NCI-H345 (cell line): ENCODE results near the gene AGBL4.

Source experiments
- DNase-seq: peaks from one replicate; lab custom pipeline; 2025; lab: John Stamatoyannopoulos, UW

Gene AGBL4

DNA sequence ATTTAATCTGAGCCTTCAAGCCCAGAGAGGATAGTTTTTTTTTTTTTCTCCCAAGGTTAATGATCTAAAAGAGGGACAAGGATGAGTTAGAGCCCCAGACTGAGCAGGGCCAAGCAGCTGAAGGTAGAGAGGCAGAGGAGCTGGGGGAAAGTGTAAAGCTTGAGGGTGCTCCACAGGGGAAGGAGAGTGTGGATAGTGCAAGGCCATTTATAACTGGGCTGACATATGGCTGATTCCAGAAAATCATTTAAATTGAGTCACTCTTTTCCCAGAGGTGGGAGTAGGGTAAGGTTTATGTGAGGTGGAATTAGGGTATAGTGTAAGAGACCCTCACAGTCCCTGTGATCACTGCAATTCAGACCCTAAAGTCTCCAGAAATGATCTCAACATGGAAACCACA is 1302.8 kb downstream of the AGBL4 start:
- no peak for DNase-seq

DNA sequence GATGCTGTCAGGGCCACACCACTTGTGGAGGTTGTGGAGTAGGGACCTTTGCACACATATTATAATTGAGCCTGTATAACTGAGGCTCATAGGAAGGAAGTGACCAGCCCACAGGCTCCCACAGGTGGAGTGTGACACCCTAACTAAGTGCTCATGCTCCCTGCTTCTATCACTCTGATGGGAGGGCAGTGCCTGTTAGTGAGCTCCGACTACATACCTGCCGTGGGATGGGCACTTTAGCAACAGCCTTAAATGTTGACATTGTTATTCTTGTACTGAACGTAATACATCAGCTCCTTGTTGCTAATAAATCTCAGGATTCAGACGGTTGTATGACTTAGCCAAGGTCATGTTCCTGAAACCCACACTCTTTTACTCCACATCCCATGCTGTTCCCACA is 1305.0 kb downstream of the AGBL4 start:
- no peak for DNase-seq

DNA sequence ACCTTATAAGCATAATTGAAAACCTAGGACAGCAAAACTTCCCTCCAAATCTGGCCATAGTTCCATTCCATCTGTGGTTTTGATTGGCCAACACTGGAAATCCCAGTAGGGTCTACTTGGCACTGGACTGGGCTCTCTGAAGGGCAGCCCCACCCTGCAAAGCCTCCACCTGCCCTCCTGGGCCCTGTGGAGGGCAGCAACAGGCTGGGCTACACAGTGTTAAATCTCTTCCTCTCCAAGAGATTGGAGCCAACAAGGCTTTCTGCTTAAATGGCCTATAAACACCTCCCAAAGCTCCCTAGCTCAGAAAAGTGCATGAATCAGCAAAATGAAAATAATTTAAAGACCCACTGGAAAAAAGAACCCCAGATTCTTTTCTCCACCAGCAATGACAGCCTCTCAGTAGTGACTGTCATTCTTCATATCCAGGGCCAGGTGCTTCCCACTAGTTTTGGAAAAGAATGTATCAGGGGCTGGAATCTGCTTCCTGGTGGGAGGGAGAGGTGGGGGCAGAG is 1305.6 kb downstream of the AGBL4 start:
- no peak for DNase-seq

DNA sequence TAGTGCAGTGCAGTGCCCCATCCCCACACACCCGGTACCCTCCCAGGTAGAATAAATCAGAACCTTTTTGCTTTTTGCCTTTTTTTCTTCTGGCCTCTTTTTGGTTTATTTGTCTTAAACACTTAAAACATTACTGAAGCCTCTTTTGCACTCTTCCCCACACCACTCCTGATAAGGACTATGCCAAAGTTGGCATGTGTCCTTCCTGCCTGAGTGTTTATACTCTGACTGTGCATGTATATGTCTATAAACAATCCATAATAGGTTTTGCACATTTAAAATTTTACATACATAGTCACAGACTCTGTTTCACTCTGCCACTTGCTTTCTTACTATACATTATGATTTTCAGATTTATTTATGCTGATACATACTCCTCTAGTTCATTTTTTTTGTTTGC is 1306.7 kb downstream of the AGBL4 start:
- DNase-seq, result no peak

DNA sequence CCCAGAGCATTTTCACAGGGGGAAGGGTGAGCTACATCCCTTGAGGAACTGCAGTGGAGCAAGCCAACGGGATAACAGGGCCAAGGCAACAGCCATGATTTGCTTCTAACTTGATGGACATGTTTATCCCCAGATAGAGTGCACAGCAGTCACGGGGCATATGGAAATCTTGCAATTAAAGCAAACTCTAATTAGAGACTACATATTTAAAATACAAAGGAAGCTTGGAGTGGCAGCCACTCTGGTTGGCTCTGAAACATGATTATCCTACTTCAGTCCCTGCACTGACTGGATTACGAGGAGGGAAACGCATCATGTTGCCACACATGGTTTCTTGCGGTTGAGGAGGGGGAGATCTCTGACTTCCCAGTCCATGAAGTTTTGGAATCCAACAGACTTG is 1307.8 kb downstream of the AGBL4 start:
- DNase-seq, result no peak

DNA sequence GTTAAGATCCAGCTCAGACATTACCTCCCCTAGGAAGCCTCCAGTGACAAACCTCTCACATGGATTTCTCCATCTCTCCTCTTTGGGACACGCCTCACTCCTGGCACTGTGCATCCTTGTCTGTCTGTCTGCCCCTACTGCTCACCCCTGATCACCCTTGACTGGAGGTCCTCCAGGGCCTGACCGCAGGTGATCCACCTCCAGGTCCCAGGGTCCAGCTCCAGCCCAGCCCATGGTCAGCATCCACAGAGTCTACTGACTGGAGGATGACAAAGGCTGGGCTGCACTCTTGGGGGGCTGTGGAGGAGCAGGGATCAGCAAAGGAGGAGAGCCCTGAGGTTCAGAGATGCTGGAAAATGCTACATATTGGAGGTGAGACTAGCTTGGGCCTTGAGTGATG is 1312.8 kb downstream of the AGBL4 start:
- no peak for DNase-seq

DNA sequence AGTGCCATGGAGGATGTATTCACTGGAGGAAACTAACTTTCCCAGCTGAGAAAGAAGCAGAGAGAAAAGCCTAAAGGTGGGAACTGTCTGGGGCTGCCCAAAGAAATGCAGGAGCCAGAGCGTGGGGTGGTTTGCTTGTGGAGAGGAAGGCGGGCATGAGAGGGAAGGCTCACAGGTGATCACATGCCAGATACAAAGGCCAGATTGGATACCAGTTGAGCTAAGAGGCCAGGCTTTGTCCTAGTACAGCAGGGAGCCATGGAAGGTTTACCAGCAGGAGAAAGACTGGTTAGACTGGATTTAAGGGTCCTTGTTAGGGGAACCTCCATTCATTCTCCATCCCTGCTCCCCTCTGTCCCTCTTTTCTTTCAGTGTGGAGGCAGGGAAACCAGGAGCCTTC is 1313.4 kb downstream of the AGBL4 start:
- DNase-seq, result peak; percentile 60

DNA sequence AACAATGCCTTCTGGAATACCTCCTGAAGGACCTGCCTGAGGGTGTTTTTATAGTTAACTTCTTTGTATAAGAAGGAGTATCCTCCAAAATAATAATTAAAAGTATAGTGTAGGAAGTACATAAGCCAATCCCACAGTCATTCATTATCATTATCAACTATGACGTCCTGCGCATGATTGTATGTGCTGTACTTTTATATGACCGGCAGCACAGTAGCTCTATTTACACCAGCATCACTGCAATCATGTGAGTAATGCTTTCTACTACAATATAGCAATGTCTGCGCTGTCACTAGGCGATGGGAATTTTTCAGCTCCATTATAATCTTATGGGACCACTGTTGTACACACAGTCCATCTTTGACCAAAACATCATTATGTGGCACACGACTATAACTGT is 1319.0 kb downstream of the AGBL4 start:
- no peak for DNase-seq

DNA sequence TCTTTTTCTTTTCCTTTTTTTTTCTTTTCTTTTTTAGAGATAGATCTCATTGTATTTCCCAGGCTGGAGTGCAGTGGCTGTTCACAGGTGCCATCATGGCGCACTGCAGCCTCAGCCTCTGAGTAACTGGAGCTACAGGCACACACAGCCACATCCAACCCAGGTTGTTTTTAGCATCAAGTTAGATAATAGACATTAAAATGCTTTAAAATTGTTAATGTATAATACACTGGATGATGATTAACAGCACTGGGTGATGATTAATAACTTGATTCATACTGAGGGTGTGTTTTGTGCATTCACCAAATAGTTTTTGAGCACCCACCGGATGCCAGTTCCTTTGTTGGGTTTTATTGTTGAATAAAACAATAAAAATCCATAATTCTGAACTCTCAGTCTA is 1322.3 kb downstream of the AGBL4 start:
- DNase-seq, result no peak

DNA sequence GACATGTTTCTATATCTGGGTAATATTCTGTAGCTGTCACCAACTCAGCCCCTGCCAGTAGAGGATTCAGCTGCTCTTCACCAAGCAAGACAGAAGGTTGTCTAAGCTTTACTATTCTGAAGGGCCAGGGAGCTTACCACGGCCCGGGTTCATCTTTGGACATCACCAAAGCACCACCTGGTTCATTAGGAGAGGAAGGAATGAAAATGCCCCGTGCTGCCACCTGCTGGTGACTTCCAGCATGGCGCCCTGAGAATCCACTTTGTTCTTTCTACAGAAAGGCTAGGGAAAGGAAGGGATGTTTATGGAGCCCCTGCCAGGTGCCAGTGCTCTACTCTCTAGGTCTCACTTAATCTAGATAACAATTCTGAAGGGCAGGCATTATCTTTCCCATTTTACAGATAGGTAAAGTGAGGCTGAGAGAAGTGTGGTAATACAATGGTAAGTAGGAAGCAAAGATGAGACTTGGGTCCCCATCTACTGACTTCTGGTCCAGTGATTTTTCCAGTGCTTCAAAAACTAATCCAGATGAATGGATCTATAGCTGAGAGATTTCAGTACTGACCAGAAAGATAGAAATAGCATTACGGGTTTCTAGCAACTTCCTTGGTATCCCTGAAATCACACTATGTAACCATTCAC is 1326.6 kb downstream of the AGBL4 start:
- peak; percentile 52 for DNase-seq

DNA sequence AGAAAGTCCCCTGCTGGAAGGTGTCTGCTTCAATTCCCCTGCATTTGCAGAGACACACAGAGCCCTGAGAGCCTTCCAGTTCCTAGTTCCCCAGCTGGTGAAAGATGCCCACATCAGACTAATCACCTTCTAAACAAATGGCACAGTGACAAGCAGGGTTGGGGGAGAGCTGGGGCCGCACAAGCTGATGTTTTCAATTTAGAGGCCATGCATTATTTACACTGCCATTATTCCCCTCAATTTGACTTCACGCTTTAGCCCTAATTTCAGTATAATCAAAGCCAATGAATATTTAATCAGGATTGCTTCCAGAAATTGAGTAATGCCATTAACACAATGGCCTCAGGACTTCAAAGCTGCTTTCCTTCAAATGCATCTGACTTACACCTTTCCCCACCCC is 1328.6 kb downstream of the AGBL4 start:
- DNase-seq, result no peak

DNA sequence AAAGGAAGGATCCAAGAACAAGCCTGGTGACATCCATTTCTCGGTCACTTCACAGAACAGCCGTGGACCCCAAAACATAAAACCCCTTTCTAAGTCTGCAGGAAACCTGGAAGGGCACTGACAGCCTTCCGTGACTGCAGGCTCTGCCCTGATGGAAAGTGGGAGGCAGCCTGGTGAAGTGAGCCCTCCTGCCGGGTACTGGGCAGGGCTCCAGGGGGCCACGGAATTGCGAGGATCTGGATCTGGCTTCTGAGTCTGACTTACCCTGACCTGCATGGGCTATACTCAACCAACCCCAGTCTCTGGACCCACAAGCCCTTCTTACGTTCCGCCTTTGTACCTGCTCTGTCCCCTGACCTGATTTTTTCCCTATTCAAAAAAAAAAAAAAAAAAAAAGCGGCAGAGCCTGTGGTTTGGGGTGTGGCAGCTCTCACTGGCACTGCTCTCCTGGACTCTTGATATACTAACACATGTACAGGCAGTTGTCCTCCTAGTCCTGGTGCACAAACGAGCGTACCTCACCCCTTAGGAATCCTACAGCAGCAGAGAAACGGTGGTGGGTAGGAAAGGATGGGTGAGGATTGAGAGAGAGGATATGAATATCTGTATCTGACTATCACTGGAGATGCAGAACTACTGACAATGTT is 1330.0 kb downstream of the AGBL4 start:
- DNase-seq, result peak; percentile 54

DNA sequence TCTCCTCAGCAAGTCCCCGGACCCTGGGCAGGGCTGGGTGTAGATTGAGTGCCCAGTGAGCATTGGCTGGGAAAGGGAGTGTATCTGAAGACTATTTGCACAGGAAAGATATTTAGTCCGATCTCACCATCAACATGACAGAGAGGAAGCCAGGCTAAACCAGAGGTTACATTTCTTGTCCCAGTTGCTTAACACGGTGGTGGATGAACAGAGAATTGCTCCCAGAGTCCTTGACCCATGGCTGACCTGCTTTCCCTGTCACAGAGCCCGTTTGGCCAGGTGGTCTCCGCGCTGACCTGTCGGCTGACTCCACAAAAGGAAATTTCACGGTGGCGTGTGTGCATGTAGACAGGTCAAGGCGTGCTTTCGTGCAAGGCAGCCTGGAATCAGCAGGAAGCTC is 1330.6 kb downstream of the AGBL4 start:
- no peak for DNase-seq

DNA sequence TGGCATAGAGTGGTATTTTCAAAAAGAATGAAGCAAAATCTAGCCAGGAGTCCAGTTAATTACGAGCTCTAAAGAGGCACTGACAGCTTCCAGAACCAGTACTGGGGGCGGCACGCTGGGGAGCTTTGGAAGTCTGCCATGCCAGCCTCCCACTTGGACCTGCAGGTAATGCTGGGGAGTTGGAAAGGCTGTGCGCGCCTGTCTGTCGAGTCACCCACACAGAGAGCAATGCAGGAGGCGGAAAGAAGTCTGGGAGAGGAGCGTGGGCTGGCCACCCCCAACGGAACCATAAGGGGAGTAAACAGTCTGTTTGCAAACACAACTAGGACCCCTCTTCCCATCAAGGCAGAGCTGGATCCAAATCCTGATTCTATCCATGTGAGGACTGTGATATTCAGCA is 1331.5 kb downstream of the AGBL4 start:
- no peak for DNase-seq

DNA sequence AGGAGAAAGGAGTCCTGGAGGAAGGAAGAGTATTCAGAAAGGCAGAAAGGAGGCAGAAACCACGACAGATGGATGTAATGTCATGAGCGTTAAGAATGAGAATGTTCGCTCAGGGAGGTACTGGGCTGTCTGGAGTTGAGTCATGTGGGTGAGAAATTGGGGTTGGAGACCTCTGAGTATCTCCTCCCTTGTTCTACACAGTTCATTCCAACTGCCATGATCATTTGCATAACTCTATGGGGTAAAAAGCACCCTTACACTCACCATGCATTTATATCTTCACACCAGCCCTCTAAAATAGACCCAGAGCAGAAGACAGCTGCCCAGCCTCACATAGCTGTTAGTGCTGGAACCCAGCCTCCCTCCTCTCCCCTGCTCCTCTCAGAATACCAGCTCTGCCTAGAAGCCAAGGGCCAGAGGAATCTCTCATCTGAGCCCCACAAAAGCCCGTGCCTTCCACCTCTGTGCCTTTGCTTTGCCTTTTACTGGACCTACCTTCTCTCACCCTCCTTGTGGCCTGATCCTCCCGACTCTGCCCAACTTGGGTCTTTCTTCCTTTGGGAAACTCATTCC is 1332.2 kb downstream of the AGBL4 start:
- DNase-seq, result no peak

DNA sequence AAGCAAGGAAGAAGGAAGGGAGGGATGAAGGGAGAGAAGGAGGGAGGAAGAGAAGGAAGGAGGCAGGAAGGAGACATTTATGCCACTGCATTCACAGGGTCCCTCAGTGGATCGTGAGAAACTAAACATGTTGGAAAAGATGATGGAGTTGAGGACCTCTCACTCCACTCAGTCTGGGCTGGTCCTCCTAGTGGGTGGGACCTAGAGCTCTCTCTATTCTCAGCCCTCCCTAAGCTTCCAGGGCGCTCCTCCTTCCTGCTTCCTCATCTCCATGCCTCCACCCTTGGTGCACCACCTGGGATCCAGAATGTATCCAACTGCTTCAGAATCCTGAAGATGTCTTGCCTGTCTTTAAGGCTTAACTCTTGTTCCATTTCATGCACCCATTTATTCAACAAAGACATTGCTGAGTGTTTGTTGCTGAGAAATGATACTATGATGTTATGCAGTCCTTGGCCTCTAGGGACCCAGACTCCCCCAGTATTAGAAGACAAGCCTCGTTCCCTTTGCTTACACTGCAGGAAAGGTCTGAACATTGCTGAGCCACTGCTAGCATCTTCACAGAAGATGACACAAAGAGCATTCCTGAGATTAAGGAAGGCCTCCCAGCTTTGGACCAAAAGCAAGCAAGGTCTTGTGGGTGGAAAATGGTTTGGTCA is 1335.5 kb downstream of the AGBL4 start:
- no peak for DNase-seq

DNA sequence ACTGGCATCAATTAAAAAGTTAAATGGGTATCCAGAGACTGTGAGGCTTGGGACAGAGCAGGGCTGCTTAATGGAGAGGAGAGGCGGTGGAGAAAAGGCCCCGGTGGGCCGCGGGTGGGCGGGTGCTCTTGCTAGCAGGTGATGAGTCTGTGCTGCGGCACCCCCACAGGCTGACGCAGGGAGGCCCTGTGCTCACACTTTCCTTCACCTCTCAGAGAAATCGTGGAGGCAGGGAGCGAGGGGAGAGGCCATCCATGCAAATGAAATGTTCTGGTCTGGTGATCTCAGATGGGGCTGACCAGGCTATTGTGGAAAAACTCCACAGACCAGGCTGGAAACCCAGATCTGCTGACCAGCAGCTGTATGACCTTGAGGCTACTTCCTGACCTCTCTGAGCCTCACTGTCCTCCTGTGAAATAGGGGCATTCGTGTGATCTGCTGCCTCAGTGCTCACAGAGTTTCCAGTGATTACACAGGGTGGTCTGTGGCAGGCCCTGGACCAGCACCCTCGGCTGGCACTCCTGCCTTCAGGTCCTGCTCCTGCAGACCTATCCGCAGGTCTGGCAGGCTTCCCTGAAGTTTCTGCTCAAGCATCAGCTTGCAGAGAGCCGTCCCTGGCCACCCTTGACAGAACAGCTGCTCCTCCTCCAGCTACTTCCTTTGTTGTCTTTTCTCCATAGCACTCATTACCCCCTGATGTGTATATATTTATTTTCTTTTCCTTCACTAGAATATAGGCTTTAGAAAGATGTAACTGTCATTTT is 1336.3 kb downstream of the AGBL4 start:
- peak; percentile 16 for DNase-seq

DNA sequence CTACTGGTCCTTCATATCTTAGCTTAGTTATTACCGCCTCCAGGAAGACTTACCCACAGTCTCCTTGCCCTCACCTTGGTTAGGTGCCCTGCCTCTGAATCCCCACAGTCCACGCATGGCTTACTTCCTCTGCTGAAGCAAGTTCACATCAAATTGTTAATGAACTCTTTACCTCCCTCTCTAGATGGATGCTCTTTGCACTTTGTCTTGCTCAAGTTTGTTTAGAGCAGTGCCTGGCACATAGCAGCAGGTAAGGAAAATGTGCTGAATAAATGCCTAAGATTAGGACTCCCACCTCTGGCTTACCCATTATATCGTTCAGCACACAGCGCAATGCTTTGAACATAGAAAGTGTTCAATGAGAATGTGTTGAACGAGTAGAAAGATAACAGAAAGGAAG is 1337.6 kb downstream of the AGBL4 start:
- no peak for DNase-seq

DNA sequence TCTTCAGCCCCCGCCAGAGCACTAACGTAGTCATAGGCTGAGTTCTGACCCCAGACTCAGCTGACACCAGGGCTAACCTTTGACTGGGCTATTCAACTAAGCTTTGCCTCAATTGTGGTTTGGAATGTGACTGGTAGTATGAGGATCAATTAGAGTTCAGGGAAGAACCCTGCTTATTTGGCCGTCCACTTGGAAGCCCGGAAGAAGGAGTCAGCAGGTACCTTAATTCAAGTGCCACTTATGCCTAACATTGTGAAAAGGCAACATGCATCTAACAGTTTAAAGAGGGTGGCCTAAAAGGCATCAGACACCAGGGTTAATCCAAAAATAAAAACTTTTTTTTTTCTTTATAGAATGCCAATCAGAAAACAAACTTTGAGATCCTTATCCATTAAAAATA is 1339.4 kb downstream of the AGBL4 start:
- DNase-seq, result no peak

DNA sequence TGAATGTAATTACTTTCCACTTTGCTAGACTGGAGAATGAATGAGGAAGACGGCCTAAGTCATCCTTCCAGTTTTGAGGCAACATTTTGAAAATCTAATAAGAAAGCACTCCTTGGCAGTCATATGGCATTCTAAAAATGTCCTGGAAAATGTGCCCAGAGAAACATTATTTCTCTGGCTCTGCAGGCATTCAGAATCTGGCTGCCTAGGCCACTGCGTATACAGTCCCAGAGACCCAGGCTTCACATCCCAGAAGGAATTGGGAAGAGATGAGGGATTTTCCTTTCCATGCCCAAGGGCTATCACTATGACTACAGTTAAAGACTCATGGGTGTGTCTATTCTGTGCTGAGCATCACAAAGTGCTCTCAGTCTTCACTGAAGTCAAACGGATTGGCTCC is 1339.9 kb downstream of the AGBL4 start:
- DNase-seq, result no peak

DNA sequence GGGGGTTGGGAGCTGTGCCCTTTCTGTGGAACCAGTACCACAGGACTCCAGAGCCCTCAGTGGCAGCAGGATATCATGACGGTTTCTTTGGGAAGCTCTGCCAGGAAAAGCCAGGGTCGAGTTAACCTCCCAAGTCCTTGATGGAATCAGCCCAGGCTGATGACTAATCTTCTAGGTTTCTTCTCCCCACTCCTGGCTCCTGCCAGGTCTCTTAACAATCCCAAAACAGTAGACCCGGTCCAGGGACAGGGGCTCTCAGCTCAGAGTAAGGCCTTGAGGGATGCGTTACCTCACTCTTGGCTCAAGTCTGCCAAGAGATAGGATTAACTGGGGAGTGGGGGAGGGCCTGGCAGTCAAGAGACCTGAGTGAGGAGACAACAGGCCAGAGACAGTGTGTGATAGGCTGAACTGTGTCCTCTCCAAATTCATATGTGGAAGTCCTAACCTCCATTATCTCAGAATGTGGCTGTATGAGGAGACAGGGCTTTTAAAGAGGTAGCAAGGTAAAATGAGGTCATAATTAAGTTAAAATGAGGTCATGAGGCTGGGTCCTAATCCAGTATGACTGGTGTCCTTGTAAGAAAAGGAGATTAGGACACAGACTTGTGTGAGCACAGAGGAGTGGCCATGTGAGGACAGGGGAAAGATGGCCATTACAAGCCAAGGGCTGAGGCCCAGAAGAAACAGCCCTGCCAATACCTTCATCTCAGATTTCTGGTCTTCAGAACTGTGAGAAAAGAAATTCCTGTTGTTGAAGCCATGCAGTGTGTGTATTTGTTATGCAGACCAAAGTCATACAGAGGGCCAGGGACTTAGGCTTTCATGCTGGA is 1342.1 kb downstream of the AGBL4 start:
- DNase-seq, result no peak
